Muscle of arm (tissue), 12 donors: ENCODE data around the gene POLD2. TPM values are rescaled to one million over a fixed set of nuclear protein-coding genes. Genes with fewer than 3 reads are reported as not detected.

ENCODE experiments used
- DNase-seq: peaks from one replicate; pipeline ENCODE4 v3.0.0-alpha.2; 2013
- polyA plus RNA-seq, 12 donors: library from polyadenylated mRNA; unstranded; fragments of 120-200 nt; gene quantifications; one replicate each; pipeline ENCODE4 v1.2.1, GENCODE V29; 2013; ENCODE audit not compliant: insufficient read length in 12 of 12

POLD2 gene
- polyA plus RNA-seq, 12 donors = 64.4 to 126 (median 78.2) TPM; not detected in 1

DNA sequence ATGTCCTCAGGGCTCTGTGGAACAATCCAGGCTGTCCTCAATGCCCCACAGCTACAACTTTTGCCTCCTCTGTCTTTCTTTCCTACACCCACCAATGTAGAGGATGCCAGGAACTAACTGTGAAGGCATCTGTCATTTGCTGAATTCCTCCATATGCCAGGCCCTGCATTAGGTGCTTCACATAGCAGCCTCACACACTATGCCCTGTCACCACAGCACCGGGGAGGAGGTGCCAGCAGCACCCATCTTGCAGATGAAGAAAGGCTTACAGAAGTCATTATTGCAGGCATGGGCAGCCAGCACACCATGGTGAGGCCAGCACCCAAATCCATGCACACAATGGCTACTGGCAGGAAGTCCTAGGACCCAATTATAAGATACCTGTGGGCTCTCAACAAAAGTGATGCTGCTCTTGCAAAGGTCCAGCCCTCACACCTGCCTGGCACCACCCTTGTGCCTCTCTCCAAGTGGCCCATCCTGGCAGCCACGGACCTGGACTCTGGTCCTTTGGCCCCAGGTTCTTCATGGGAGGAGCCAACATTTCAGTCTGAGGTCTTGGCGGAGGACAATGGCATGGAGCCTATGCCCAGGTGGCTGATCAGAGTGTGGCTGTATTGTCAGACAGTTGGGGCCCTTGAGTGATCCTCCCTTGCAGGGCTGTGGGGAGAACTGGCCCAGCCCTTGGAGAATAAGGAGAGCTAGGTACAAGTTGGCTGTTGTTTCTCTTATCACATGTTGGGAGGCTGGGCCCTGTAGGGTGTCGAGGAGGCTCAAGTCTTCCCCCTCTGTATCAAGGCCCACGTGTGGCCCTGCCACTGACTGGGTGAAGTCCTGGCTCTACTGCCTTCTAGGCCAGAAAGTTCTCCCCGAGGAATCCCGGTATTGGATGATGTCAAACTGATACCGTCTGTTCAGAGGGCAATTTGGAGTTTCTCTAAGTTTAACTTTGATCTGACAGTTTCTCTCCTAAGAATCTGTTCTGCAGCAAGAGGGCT, 32.1 kb upstream of the POLD2 start:
- no peak for DNase-seq

GRCh38 chr7:44154703-44155102, 31.4 kb upstream of the POLD2 start:
- no peak for DNase-seq

- DNase-seq = no peak
These were observed 30.6 kb upstream of the POLD2 start for GRCh38 chr7:44153948-44154335.

DNA sequence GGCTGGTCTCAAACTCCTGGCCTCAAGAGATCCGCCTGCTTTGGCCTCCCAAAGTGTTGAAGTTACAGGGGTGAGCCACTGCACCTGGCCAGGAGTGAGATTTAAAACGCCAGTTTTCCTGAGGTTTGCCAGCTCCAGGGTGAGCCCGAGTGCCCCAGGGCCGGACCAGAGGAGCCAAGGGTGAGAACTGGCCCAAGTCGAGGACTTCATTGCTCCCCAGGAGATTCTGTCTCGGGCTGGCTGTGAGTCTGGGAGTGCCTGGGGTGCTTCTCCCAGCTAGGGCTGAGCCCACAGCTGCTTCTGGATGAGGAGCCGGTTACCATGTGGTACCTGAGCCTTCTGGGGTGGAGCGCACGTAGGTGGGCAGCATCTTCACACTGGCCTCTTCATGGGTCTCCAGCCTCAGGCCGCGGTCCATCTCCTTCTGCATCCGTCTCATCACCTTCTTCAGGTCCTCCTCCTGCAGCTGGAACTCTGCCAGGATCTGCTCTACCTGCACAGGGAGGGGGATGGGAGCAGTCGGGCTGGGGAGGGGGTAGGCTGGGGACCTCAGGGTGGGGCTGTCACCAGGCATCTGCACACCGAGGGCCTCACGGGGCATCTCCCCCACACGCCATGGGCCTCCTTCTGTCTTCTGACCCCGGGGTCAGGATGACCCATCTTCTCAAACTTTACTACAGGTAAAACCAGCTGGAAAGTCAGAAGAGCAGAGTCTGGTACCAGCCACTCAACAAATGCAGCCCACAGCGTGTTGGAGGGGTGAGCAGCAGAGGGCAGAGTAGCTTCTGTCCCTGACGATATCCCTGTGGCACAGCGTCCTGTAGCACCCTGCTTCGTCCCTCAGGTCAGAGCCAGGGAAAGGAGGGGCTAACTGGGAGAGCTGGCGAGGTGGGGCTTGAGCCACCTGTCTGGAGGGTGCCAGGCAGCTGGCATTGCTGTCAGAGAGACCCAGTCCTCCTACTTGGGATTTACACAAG, 29.9 kb upstream of the POLD2 start:
- DNase-seq = no peak

DNA sequence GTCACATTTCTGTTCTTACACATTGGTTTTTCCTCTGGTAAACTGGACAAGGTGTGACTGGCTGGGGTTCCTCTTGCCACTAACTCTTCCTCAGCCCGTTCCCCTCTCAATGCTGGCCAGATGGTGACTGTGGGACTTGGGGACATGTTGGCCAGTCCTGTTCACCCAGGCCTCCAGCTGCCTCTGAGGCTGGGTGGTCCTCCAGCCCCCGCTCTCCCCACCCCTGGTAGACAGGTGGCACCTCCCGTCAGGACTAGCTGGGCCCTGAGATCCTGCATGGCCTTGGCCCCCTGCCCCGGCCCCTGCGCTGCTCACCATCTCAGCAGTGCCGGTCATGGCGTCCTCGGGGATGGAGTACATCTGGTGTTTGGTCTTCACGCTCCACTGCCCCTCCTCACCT, 28.6 kb upstream of the POLD2 start:
- no peak for DNase-seq

DNA sequence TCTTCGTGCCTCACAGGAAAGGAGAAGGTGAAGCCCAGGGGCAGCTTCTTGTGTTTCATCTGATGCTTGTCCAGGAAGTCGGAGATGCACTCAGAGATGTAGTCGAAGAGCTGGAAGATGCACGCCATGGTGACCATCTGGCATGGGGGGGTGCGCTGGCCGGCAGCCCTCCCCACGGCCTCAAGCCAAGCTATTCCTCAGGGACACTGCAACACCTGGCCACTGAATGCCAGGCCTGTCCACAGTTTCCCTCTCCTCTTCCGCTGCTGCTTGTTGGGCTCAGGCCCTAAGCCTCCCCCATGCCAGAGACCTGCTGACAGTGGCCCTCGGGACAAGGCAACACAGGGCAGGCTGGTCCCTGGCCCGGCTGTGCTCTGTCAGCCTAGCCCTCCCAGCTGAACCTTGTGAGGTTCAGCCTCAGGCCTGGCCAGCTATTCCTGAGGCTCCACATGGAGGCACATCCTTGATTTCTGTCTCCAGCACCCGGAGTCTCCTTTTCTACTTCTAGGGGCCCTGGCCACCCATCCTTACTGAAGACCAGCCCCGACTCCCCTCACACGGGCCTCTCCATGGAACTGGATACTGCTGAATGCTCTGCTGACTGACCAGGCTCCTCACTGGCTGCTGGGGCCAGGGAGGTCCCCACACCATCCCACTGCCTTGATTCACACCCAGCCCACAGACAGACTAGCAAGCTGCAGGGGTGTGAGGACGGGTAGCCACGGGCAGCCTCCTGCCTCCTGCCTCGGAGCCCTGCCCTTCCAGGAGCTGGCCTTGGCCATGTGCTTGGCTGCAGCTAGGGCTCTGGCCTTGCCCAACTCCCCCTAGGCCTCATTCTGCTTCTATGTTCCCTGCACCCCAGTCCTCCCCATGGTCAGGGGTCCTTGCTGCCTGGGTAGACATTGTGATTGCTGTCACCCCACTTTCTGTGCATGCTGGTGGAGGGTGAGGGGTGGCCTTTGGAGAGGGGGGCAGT, 27.9 kb upstream of the POLD2 start:
- no peak for DNase-seq

GRCh38 chr7:44150466-44150832, 27.1 kb upstream of the POLD2 start:
- DNase-seq = peak; percentile 28

- peak; percentile 61 for DNase-seq
These were observed 26.5 kb upstream of the POLD2 start for GRCh38 chr7:44149571-44150465.

DNA sequence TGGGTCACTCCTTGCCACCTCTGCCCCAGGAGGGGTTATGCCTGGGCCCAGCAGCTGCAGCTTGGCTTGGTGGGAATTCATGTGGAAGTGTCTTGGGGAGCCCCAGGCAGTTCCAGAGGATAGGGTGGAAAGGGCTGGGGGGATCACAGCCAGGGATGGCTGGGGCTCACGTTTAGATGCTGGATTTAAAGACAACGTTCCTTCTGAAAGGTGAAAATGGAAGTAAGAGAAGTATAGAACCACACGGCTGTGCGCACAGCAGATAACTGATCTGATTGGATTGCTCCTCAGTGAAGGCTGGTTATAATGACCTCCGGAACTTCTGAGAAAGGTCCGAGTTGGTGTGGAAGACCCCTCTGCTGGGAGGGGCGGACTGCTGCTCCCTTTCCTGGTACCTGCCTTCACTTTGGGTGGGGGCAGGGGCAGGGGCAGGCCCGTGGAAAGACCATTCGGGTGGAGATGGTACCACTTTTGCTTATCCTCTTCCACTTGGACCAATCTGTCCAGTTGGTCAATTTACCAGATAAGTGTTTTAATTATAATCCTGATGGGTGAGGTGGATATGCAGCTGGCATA, 25.7 kb upstream of the POLD2 start:
- DNase-seq = no peak

DNA sequence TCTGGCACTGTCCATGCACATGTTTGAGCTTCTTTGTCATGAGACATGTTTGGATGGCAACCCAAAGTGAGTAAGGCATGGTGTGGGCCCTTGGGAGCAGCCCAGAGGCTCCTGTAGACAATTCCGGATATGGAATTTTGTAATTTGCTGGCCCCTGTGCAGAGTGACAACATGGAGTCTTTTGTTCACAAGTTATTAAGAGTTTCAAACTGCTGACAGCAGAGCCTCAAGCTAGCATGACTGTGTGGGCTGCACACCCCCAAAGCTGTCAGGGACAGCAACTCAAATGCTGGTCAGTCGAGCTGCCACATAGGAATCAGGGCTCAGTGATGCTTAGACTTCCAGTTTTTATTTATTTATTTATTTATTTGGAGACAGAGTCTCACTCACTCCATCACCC, 24.8 kb upstream of the POLD2 start:
- DNase-seq = no peak

GRCh38 chr7:44147026-44147991, 24.0 kb upstream of the POLD2 start:
- DNase-seq = peak; percentile 53

DNA sequence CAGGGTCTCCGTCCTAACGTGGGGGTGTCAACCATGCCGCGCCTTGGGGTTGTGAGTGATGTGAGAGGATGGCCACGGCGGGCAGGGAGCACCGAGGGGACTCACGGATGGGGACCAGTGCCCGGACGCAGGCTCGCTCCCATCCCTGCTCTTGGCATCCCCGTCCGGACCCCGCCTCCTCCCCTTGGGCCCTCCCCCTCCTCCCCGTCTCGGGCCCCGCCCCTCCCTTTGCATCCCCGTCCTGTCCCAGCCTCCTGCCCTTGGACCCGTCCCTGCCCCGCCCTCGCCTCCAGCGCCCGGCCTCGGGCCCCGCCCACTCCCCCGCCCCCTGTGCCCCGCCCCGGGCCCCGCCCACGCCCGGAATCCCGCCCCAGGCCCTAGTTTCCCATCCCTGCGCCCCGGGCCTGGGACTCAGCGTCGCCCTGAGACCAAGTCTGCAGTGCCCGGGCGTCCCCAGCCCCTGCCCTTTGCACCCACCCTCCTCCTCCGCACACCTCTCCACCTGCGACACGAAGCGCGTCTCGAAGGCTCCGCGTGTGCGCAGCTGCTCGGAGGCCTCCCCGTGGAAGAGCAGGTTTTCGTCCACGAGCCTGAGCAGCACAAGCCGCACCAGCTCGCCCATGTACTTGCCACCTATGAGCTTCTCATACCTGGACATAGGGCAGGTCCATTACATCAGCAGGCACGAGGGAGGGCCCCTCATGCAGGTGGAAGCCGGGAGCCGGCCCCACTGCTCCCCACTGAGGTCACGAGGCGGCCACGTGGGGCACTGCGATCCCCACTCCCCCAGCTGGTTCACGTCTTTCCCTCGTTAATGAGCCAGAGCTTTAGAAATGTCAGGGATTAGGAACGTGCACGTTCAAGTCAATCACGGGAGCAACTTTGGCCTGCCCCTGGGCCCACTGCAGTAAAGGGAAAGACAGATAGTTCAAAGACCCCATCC, 22.9 kb upstream of the POLD2 start:
- DNase-seq = peak; percentile 57

- DNase-seq = no peak
These were observed 22.2 kb upstream of the POLD2 start for GRCh38 chr7:44145479-44145968.

DNA sequence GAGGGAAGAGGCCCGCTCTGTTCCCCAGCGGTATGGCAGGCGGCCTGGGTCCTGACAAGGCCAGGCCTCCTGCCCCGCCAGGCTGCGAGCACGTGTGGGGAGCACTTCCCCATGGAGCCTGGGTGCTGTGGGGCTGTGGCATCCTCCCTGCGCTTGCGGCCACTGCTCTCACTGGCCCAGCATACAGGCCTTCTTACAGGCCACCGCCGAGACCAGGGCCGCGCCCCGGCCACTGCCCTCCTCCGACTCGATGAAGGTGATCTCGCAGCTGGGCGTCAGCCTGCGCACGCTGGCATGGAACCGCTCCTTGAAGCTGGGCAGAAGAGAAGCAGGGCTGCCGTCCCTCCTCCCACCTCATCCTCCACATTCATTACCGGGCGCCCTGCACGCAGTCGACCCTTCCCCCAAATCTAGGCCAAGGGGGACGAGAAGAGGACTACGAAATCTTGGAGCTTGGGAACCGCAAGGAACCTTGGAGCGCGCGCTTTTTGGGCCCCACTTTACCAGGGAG, 21.7 kb upstream of the POLD2 start:
- DNase-seq = no peak

DNA sequence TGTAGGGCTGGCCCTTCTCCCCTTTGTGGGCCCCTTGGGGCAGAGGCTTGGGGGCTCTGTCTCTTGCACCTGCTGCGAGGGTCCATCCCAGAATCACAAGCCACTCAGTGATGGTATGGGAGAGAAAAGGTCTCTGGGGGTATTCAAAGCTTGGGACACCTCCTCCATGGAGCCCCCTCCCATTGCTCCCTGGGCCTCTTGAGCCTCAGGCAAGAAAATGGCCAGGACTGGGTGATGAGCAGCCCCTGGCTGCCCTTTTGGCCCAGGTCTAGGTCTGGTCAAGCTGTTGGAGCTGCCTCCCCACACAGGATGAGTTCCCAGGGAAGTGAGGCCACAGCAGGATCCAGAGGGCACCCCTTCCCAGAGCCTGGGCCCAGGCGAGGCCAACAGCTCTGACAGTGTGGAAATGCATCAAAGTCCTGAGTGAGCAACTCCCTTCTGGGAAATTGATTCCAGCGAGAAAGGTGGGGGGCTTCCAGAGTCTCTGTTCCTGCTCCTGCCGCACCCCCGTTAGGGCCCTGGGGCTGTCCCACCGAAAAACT, 21.1 kb upstream of the POLD2 start:
- DNase-seq = no peak

DNA sequence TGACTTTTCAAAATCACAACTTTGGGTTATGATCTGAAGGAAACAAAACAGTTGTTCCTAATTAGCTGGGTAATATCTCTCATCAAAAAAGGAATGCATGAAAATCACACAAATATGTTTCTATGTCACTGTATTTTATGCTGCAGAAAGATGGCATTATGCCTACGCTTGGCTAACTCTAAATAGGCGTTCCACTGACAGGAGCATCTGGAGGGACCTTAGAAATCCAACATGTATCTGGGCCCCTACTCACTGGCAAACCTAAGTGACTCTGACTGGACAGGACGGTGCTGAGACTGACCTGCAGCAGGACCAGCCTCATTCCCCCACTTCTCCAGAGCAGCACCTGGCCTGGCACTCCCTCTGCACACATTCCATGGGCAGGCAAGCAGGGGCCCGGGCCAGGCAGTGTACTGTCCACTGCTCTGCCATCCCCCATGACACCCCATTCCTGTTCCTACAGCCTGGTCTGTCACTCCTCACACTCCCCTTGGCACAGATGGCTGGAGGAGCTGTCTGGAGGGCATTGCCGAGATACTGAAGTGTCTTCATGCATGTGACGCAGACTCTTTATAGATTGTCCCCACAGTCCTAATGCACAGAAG, 20.4 kb upstream of the POLD2 start:
- no peak for DNase-seq
